BJ (cell line): ENCODE measurements around the gene BHLHA15. TPM values are rescaled to one million over a fixed set of nuclear protein-coding genes. Genes with fewer than 3 reads are reported as not detected.

ENCODE experiments used
- CTCF ChIA-PET: fragments of 350-600 bp; formaldehyde crosslinking; extraction: SDS; loops from one replicate; lab custom pipeline; 2021; ENCODE audit warnings: antibody characterized with exemption, inconsistent platforms; lab: Yijun Ruan, JAX
- POLR2A ChIA-PET: fragments of 300-600 bp; sonication (Branson Sonifier 250); formaldehyde crosslinking; extraction: SDS; loops from one replicate; lab custom pipeline; 2021; ENCODE audit warnings: antibody characterized with exemption; lab: Charles Lee
- DNase-seq: peaks from one replicate; pipeline ENCODE4 v3.0.0-alpha.2; 2011; ENCODE audit warnings: low read depth
- H3K27me3 ChIP-seq: 2 replicates; pipeline ENCODE4 v1.6.0; 2011; ENCODE audit warnings: low read length; ENCODE audit not compliant: control insufficient read depth, insufficient read depth
- H3K36me3 ChIP-seq: 2 replicates; pipeline ENCODE4 v1.5.1; 2011; ENCODE audit warnings: low read length; ENCODE audit not compliant: control insufficient read depth, insufficient read depth
- H3K4me3 ChIP-seq: 2 replicates; pipeline ENCODE4 v1.5.1; 2011; ENCODE audit warnings: low read depth, mild to moderate bottlenecking, control low read depth, low read length
- CTCF ChIP-seq: IDR thresholded peaks from 2 replicates; pipeline ENCODE4 v1.5.1; 2011; ENCODE audit warnings: low read depth, mild to moderate bottlenecking, control low read depth, inconsistent platforms, low read length, moderate library complexity; ENCODE audit not compliant: insufficient read depth
- polyA plus RNA-seq: library from polyadenylated mRNA; depleted of rRNA; stranded (reverse); fragments of >200 nt; gene quantifications from 2 replicates; pipeline ENCODE4 v1.2.3, GENCODE V29; 2011

The BHLHA15 gene
- polyA plus RNA-seq, 1 experiment = not detected

GRCh38 chr7:98196706-98197605 lies 14.3 kb upstream of the BHLHA15 start:
- H3K27me3 ChIP-seq = no peaks in the 10 kb centered on the region
- no peak overlapping the region for H3K4me3 ChIP-seq
- TF ChIP-seq CTCF = no peak
- ChIA-PET POLR2A (no interaction called here), CTCF (interaction anchor here (1.1 kb wide), 1 partner anchor 29 kb away, joined by 3 read pairs; no protein-coding TSS in a partner anchor)
- DNase-seq = no peak
- H3K36me3 ChIP-seq = peaks cover 4% of the 10 kb centered on the region; the same call in 1 of the 2 replicates

DNA sequence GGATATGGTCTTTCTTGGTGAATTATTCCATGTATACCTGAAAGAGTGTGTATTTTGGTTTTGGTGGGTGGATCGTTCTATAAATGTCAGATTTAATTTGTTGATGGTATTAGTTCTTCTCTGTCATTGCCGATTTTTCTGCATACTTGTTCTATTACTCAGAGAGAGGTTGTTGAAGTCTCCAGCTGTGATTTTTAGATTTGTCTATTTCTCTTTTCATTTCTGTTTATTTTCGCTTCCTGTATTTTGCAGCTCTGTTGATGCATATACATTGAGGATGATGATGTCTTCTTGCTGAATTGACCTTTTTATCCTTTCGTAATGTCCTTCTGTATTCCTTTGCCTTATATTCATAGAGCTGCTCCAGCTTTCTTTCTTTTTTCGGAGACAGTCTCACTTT lies 12.1 kb upstream of the BHLHA15 start:
- ChIA-PET POLR2A (no interaction called here), CTCF (interaction anchor here (0.6 to 1.1 kb wide), 2 partner anchors 9 to 692 kb away, joined by 3 read pairs; no protein-coding TSS in a partner anchor)
- no peak for DNase-seq

DNA sequence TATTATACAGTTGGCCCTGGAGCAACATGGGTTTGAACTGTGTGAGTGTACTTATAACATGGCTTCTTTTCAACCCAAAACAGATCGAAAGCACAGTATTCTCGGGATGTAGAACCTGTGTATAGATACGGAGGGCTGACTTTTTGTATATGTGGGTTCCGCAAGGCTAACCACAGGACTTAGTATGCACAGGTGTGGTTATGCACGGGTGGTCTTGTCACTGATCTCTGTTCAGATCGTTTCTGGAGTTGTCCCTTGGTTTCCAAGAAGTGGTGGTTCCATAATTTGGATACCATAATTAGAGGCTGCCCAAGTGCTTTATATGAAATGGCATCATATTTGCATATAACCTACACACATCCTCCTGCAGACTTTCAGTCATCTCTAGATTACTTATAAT lies 10.9 kb upstream of the BHLHA15 start:
- Histone ChIP-seq H3K4me3 (no peak overlapping the region), H3K36me3 (peaks cover 3% of the 10 kb centered on the region; the same call in 1 of the 2 replicates), H3K27me3 (no peaks in the 10 kb centered on the region)
- POLR2A ChIA-PET = no interaction called here
- TF ChIP-seq CTCF = no peak
- DNase-seq = no peak
- CTCF ChIA-PET = interaction anchor here (1.3 kb wide), 1 partner anchor 60 kb away, joined by 3 read pairs; no protein-coding TSS in a partner anchor

More for the DNA sequence above, 12.1 kb upstream of the BHLHA15 start:
- no peak for TF ChIP-seq CTCF
- Histone ChIP-seq H3K27me3 (no peaks in the 10 kb centered on the region), H3K4me3 (no peak overlapping the region), H3K36me3 (peaks cover 2% of the 10 kb centered on the region; the same call in 1 of the 2 replicates)

DNA sequence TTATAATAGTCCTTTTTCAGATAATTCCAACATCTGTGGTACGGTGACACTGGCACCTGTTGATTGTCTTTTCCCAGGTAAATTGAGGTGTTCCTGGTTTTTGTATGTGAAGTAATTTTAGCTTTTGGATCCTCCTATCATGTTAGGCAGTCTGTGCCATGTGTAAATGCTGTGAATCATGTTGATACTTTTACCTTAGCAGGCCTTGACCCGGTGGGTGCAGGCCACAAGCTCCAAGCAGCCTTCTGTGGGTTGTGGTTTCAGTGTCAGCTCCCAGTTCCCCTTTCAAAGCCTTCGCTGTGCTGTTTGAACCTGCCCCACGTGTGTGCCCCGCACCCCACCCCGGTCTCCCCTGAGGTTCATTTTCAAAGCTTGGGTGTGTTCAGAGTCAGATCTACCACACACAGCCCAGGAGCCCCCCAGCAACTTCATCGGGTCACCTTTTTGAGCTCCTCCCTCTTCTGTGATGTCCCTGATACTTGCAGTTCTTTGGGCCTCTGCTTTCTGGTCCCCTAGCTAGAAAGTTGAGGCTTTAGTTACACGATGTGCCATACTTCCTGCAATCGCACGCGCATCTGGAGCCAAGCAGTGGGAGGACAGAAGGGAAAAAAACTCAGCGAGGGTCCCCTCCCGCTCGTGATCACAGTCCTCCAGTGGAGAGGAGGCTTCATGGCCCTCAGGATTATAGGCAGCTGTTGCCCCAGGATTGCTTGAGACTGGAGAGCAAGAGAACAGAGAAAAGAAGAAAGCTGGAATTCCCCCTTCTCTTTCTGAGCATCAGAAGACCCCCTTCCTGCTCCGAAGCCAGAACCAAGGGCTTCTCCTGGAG lies 8.7 kb upstream of the BHLHA15 start:
- CTCF ChIA-PET = interaction anchor here (1.1 to 1.2 kb wide), 2 partner anchors 33 to 198 kb away, joined by 3 read pairs; partner anchors contain the start of gene BAIAP2L1
- no peak for DNase-seq
- peaks cover 4% of the 10 kb centered on the region for H3K36me3 ChIP-seq

More for the DNA sequence above, 8.7 kb upstream of the BHLHA15 start:
- Histone ChIP-seq H3K4me3 (no peak overlapping the region), H3K27me3 (no peaks in the 10 kb centered on the region)
- POLR2A ChIA-PET = no interaction called here
- no peak for TF ChIP-seq CTCF
